GM06990 (cell line): ENCODE results near the gene FXYD1.

Source experiments
- DNase-seq: peaks from one replicate; pipeline ENCODE4 v3.0.0-alpha.2; 2011; ENCODE audit not compliant: insufficient read length; ENCODE audit errors: extremely low read depth
- H3K27me3 ChIP-seq: replicated peaks from 2 replicates; pipeline ENCODE4 v1.6.0; 2011; ENCODE audit warnings: low read length; ENCODE audit not compliant: control insufficient read depth, insufficient read depth
- H3K36me3 ChIP-seq: 2 replicates; pipeline ENCODE4 v1.5.1; 2011; ENCODE audit warnings: low read length; ENCODE audit not compliant: control insufficient read depth, insufficient read depth
- H3K4me3 ChIP-seq: replicated peaks from 2 replicates; pipeline ENCODE4 v1.5.1; 2011; ENCODE audit warnings: low read depth, mild to moderate bottlenecking, control low read depth, low read length
- CTCF ChIP-seq: IDR thresholded peaks from 2 replicates; pipeline ENCODE4 v1.5.1; 2011; ENCODE audit warnings: low read length, control low read depth, mild to moderate bottlenecking, inconsistent platforms; ENCODE audit not compliant: insufficient read depth, poor library complexity, severe bottlenecking

The FXYD1 gene

GRCh38 chr19:35138305-35138892, at the start of gene FXYD1:
FXYD1 (plus strand) TSS chr19:35138824; CDS start chr19:35140080, 1,256 bp downstream.
- no peak for TF ChIP-seq CTCF
- Histone ChIP-seq H3K27me3 (no peaks in the 10 kb centered on the region; the same call in 1 of the 2 replicates), H3K4me3 (no peak within 1 kb of the TSS), H3K36me3 (no peaks in the 10 kb centered on the region)
- DNase-seq: no peak

GRCh38 chr19:35089554-35089953, 49.1 kb upstream of the FXYD1 start:
- no peak overlapping the region for H3K4me3 ChIP-seq
- no peak for DNase-seq
- no peak for TF ChIP-seq CTCF
- H3K27me3 ChIP-seq: no peaks in the 10 kb centered on the region
- H3K36me3 ChIP-seq: no peaks in the 10 kb centered on the region

- Histone ChIP-seq H3K36me3 (no peaks in the 10 kb centered on the region), H3K4me3 (no peak overlapping the region), H3K27me3 (no peaks in the 10 kb centered on the region)
- TF ChIP-seq CTCF: no peak
- DNase-seq: no peak
Observed at GRCh38 chr19:35090160-35090505, 48.5 kb upstream of the FXYD1 start.

- Histone ChIP-seq H3K27me3 (no peaks in the 10 kb centered on the region), H3K36me3 (no peaks in the 10 kb centered on the region), H3K4me3 (no peak overlapping the region)
- peak; percentile 66 for TF ChIP-seq CTCF
- DNase-seq: no peak
Observed at GRCh38 chr19:35090506-35091214, 48.0 kb upstream of the FXYD1 start.

GRCh38 chr19:35093430-35093829, 45.2 kb upstream of the FXYD1 start:
- no peaks in the 10 kb centered on the region for H3K36me3 ChIP-seq
- TF ChIP-seq CTCF: no peak
- no peak overlapping the region for H3K4me3 ChIP-seq
- DNase-seq: no peak
- H3K27me3 ChIP-seq: no peaks in the 10 kb centered on the region
